ENCODE data around the gene PRMT5. TPM values are rescaled to one million over a fixed set of nuclear protein-coding genes. Genes with fewer than 3 reads are reported as not detected.

Gene PRMT5
- total RNA-seq, 1 donor from 2014 or later = 91.6 TPM

GRCh38 chr14:22882529-22883172 lies 46.5 kb downstream of the PRMT5 start:
- H3K36me3 ChIP-seq (ENCODE audit: insufficient read depth, low read length) = peaks cover 7% of the 10 kb centered on the region
- FAIRE-seq (no peak), DNase-seq (ENCODE audit: low read depth) (peak; percentile 52)
- H3K9me3 ChIP-seq (ENCODE audit: insufficient read depth, low read depth, low read length) = no peaks in the 10 kb centered on the region
- peak overlapping the region; percentile 71 for H3K4me2 ChIP-seq (ENCODE audit: low read length)
- no peak overlapping the region for H3K4me3 ChIP-seq (ENCODE audit: insufficient read depth, low read depth, low read length)
- H3K4me1 ChIP-seq (ENCODE audit: insufficient read depth, low read length) = peaks cover 18% of the 10 kb centered on the region
- H3K27me3 ChIP-seq (ENCODE audit: insufficient read depth, low read length) = no peaks in the 10 kb centered on the region
- no peaks in the 10 kb centered on the region for H3K79me2 ChIP-seq (ENCODE audit: insufficient read depth, low read length)
- Mint-ChIP-seq H3K4me3 (ENCODE audit: unreplicated experiment) (peak overlapping the region; percentile 27), H3K27me3 (ENCODE audit: low read depth, unreplicated experiment) (peaks cover 5% of the 10 kb centered on the region), H3K27ac (ENCODE audit: unreplicated experiment) (peak overlapping the region; percentile 18), H3K36me3 (ENCODE audit: low read depth, unreplicated experiment) (peaks cover 11% of the 10 kb centered on the region), H3K4me1 (ENCODE audit: low read depth, unreplicated experiment) (peaks cover 19% of the 10 kb centered on the region), H3K9me3 (ENCODE audit: unreplicated experiment) (no peaks in the 10 kb centered on the region)
- H2AFZ ChIP-seq (ENCODE audit: low read depth, low read length) = peak overlapping the region; percentile 9
- no peak for TF ChIP-seq EZH2 (IDR thresholded peaks at IDR 0.05; ENCODE audit: insufficient read depth, low read length)
- H3K27ac ChIP-seq (ENCODE audit: low read depth, low read length) = no peak overlapping the region
- peak overlapping the region; percentile 28 for H3K9ac ChIP-seq (ENCODE audit: low read length)
- H4K20me1 ChIP-seq (ENCODE audit: insufficient read depth, low read length) = no peaks in the 10 kb centered on the region

GRCh38 chr14:22882064-22882463 lies 47.1 kb downstream of the PRMT5 start:
- Histone ChIP-seq H3K27ac (ENCODE audit: low read depth, low read length) (no peak overlapping the region), H3K9ac (ENCODE audit: low read length) (peak overlapping the region; percentile 28), H2AFZ (ENCODE audit: low read depth, low read length) (no peak overlapping the region), H4K20me1 (ENCODE audit: insufficient read depth, low read length) (no peaks in the 10 kb centered on the region), H3K4me3 (ENCODE audit: insufficient read depth, low read depth, low read length) (no peak overlapping the region), H3K9me3 (ENCODE audit: insufficient read depth, low read depth, low read length) (no peaks in the 10 kb centered on the region), H3K4me2 (ENCODE audit: low read length) (no peak overlapping the region), H3K4me1 (ENCODE audit: insufficient read depth, low read length) (peaks cover 12% of the 10 kb centered on the region), H3K79me2 (ENCODE audit: insufficient read depth, low read length) (no peaks in the 10 kb centered on the region), H3K27me3 (ENCODE audit: insufficient read depth, low read length) (no peaks in the 10 kb centered on the region), H3K36me3 (ENCODE audit: insufficient read depth, low read length) (peaks cover 10% of the 10 kb centered on the region)
- no peak for DNase-seq (ENCODE audit: low read depth)
- Mint-ChIP-seq H3K36me3 (ENCODE audit: low read depth, unreplicated experiment) (peaks cover 13% of the 10 kb centered on the region), H3K4me3 (ENCODE audit: unreplicated experiment) (no peak overlapping the region), H3K27ac (ENCODE audit: unreplicated experiment) (peak overlapping the region; percentile 30), H3K9me3 (ENCODE audit: unreplicated experiment) (no peaks in the 10 kb centered on the region), H3K4me1 (ENCODE audit: low read depth, unreplicated experiment) (peaks cover 19% of the 10 kb centered on the region), H3K27me3 (ENCODE audit: low read depth, unreplicated experiment) (peaks cover 3% of the 10 kb centered on the region)
- FAIRE-seq = no peak
- no peak for TF ChIP-seq CTCF (IDR thresholded peaks at IDR 0.05; ENCODE audit: insufficient read depth, low read depth, low read length)
- TF ChIP-seq EZH2 (IDR thresholded peaks at IDR 0.05; ENCODE audit: insufficient read depth, low read length) = no peak

- DNase-seq (ENCODE audit: low read depth) = no peak
- Histone ChIP-seq H3K4me3 (ENCODE audit: insufficient read depth, low read depth, low read length) (no peak overlapping the region), H2AFZ (ENCODE audit: low read depth, low read length) (no peak overlapping the region), H3K9ac (ENCODE audit: low read length) (no peak overlapping the region), H3K4me2 (ENCODE audit: low read length) (no peak overlapping the region), H3K9me3 (ENCODE audit: insufficient read depth, low read depth, low read length) (no peaks in the 10 kb centered on the region), H3K79me2 (ENCODE audit: insufficient read depth, low read length) (peaks cover 12% of the 10 kb centered on the region), H3K27me3 (ENCODE audit: insufficient read depth, low read length) (no peaks in the 10 kb centered on the region), H3K36me3 (ENCODE audit: insufficient read depth, low read length) (peaks cover 18% of the 10 kb centered on the region), H3K4me1 (ENCODE audit: insufficient read depth, low read length) (peaks cover 10% of the 10 kb centered on the region), H4K20me1 (ENCODE audit: insufficient read depth, low read length) (peaks cover 26% of the 10 kb centered on the region), H3K27ac (ENCODE audit: low read depth, low read length) (no peak overlapping the region)
- H3K36me3 Mint-ChIP-seq (ENCODE audit: low read depth, unreplicated experiment) = peaks cover 23% of the 10 kb centered on the region
- H3K4me3 Mint-ChIP-seq (ENCODE audit: unreplicated experiment) = no peak overlapping the region
- peaks cover 14% of the 10 kb centered on the region for H3K4me1 Mint-ChIP-seq (ENCODE audit: low read depth, unreplicated experiment)
- no peaks in the 10 kb centered on the region for H3K27me3 Mint-ChIP-seq (ENCODE audit: low read depth, unreplicated experiment)
- H3K9me3 Mint-ChIP-seq (ENCODE audit: unreplicated experiment) = no peaks in the 10 kb centered on the region
- FAIRE-seq = no peak
- TF ChIP-seq CTCF (IDR thresholded peaks at IDR 0.05; ENCODE audit: insufficient read depth, low read depth, low read length) = no peak
- no peak for TF ChIP-seq EZH2 (IDR thresholded peaks at IDR 0.05; ENCODE audit: insufficient read depth, low read length)
- peak overlapping the region; percentile 81 for H3K27ac Mint-ChIP-seq (ENCODE audit: unreplicated experiment)
Observed at GRCh38 chr14:22878271-22879246, 50.6 kb downstream of the PRMT5 start.
